Measurements from ENCODE around the gene ANKRD22.

DNA sequence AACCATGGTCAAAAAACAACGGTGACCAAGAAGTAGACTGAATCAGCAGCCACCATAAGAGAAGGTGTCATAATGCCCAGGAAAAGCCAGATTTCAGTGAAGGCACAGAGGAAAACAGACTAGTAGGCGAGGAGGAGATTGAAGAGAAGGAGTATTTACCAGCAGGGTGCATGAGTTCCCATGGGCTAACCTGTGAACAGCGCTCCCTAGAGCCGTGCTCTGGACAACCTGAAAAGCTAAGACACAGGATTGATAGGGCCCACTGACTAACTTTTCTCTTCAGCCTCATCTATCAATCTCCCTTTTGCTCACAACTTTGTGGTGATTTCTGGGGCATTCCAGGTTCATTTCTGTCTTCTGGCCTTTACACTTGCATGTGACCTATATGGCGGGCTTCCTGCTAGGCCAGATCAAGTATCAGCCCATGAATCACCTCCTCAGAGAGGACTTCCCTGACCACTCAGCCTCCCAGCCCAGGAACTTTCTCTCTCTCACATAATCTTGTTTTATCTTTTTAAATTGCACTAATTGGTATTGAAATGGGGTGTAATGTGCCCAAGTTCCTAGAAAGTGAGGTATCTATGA lies 12.8 kb downstream of the ANKRD22 start:
- TF ChIP-seq, protein P1, sequence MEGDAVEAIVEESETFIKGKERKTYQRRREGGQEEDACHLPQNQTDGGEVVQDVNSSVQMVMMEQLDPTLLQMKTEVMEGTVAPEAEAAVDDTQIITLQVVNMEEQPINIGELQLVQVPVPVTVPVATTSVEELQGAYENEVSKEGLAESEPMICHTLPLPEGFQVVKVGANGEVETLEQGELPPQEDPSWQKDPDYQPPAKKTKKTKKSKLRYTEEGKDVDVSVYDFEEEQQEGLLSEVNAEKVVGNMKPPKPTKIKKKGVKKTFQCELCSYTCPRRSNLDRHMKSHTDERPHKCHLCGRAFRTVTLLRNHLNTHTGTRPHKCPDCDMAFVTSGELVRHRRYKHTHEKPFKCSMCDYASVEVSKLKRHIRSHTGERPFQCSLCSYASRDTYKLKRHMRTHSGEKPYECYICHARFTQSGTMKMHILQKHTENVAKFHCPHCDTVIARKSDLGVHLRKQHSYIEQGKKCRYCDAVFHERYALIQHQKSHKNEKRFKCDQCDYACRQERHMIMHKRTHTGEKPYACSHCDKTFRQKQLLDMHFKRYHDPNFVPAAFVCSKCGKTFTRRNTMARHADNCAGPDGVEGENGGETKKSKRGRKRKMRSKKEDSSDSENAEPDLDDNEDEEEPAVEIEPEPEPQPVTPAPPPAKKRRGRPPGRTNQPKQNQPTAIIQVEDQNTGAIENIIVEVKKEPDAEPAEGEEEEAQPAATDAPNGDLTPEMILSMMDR (optimal IDR thresholded peaks at IDR 0.05 in 1 of 3, IDR thresholded peaks at IDR 0.05 in 1 of 3, conservative IDR thresholded peaks at IDR 0.05 in 1 of 3; ENCODE audit: extremely low read depth in 1 of 3, insufficient read depth in 2 of 3, low read length in 3 of 3): no peak
- TF ChIP-seq EZH2 (IDR thresholded peaks at IDR 0.05; ENCODE audit: low read length): no peak

Data from keratinocyte (primary cell).